GM21825 (cell line): ENCODE data around the gene DPP9.
"Not testable (repeated sequence)": the region's sequence is repeated elsewhere in the genome, so short reads cannot be mapped to it uniquely, and the experiment has no call there.

Experiments
- ATAC-seq: cut with Tn5 transposase; IDR thresholded peaks from one replicate; pipeline ENCODE4 v1.9.1; 2021; ENCODE audit warnings: mild to moderate bottlenecking, moderate library complexity; ENCODE audit not compliant: unreplicated experiment

DPP9 gene

DNA sequence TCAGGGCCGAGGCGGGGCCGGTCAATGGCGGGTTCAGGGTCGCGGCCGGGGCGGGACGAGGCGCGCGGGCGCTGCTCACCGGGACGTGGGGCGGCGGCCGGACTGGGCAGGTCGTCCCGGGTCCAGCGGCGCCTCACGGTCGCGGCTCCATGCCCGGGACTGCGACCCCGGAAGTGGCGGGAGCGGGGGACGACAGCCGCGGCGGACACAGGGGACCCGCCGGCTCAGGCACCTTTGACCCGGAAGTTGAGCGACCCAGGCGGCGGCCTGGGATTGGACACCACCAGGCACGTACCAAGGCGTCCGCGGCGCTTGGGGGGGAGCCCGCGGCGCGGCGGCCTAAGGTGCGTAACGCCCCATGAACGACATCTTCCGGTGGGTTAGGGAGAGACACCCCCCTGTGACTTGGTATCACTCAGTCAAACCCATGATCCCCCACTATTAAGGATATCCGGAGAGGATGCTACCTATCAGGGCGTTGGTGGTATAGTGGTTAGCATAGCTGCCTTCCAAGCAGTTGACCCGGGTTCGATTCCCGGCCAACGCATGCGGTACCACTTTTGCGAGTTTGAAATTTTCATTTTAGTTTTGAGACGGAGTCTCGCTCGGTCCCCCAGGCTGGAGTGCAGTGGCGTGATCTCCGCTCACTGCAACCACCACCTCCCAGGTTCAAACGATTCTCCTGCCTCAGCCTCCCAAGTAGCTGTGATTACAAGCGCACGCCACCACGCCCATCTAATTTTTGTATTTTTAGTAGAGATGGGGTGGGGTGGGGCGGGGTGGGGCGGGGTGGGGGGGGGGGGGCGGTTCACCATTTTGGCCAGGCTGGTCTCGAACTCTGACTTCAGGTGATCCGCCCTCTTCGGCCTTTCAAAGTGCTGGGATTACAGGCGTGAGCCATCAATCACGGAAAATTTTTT, at the start of gene DPP9:
DPP9 (minus strand) TSS at position 248 of the 920 bp plus-strand sequence. CDS start 3,936 bp downstream, outside the sequence.
- ATAC-seq = peak; percentile 87

DNA sequence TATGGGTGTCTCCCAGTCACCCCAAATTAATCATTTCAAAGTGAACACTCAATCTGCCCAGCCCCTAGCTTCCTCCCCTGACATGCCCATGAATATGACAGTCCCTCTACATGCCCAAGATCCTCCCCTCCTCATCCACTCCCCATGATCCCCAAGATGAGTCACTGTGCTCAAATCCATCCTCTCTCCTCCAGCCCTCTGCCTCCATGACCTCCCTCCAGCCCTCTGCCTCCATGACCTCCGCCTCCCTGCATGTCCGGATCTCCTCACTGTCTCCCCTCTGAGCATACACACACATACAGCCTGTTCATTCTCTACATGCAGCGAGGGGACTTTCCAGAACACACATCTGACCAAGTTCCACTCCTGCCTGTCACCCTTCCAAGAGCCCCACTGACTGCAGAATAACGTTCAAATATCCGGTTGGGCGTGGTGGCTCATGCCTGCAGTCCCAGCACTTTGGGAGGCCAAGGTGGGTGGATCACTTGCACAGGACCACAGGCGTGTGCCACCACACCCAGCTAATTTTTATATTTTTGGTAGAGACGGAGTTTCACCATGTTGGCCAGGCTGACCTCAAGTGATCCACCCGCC, 49.5 kb upstream of the DPP9 start:
- no peak for ATAC-seq

DNA sequence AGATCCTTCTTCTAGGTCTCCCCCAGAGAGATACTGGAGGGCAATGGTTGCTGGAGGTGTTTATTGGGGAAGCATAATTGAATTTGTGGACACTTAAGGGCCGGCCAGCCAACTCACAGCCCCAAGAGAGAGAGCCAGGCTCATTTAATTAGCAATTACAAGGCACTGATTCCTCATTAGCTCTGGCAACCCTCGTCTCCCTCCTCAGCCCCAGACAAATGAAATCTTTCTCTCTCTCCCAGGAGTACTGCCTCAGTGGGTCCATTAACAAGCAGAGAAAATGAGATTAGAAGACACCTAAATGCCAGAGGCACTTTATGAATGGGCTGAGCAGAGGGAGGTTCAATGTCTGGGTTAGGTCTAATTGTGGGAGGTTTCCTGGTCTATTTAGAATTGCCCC, 48.9 kb upstream of the DPP9 start:
- no peak for ATAC-seq

DNA sequence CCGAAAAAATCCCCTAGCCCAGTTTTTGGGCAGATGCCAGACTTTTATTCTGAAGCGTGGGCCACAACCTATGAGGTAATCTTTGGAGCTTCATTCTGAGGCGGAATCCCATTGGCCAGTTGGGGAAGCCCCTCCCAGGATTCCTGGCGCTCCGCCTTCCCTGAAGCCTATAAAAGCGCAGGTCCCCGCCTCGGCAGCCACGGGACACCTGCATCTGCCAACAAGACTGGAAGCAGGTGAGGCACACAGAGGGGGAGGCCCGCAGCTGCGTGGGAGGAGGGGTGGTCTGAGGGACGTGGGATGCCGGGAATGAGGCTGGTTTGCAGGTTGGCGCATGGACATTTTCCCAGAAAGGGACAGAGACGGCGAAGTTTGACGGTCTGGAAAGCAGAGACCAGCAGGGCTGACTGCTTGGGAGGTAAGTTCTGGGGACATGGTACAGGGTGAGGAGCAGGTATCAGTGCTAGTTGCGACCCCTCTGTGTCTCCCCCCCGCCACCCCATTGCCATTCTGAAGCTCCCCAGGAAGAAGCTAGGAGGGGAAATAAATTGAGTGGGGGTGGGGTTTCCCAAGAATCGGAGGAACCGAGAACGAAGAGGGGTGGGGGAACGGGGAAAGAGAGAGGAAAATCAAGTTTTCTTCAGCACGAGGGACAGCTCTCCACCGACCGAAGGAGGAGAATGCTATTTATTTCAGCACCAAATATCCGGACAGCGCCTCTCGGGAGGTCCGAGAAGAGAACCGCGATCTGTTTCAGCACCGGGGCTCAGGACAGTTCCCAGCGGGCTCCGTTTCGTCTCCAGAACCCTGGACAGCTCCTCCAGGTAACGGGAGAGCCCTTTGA, 45.5 kb upstream of the DPP9 start:
- no peak for ATAC-seq

DNA sequence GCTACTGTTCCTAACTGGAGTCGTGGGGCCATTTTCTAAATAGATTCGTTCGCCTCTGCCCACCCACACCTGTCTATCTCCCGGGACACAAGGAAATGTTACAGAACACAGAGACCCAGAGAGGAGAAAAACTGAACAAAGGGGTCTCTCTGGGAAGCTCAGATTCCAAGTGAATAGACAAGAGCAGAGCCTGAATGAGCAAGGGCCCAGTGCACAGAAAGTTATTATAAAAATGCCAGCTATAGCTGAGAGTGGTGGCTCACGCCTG, 40.7 kb upstream of the DPP9 start:
- no peak for ATAC-seq

DNA sequence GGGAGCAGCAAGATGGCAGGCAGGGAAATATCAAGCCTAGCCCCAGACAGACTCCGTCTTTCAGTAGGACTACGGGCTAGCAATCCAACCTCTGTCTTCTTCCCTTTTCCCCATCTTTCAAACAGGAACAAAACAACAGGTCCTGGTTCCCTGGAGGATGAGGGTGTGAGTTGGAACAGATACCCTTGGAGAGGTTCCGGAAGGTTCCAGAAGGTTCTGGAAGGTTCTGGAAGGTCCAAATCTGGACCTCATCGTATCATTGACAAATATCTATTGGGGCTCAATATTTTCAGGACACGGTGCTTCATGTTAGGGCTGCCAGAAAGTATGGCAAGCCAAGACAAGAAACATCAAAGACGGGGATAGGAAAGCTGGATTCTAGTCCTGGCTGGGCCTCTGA, 39.4 kb upstream of the DPP9 start:
- no peak for ATAC-seq

DNA sequence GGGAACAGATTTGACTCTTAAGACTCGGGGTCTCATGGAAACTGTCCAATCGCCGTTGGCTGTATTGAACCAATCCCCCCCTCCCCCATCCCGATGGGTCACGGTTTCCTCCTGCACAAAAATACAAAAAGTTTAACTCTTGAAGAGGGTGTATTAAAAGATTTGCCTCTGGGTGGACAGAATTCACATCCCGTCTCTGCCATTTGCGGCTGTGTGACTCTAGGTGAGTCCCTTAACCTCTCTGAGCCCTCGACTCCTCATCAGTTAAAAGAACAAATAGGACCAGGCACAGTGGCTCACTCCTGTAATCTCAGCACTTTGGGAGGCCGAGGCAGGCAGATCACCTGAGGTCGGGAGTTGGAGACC, 36.6 kb upstream of the DPP9 start:
- no peak for ATAC-seq

DNA sequence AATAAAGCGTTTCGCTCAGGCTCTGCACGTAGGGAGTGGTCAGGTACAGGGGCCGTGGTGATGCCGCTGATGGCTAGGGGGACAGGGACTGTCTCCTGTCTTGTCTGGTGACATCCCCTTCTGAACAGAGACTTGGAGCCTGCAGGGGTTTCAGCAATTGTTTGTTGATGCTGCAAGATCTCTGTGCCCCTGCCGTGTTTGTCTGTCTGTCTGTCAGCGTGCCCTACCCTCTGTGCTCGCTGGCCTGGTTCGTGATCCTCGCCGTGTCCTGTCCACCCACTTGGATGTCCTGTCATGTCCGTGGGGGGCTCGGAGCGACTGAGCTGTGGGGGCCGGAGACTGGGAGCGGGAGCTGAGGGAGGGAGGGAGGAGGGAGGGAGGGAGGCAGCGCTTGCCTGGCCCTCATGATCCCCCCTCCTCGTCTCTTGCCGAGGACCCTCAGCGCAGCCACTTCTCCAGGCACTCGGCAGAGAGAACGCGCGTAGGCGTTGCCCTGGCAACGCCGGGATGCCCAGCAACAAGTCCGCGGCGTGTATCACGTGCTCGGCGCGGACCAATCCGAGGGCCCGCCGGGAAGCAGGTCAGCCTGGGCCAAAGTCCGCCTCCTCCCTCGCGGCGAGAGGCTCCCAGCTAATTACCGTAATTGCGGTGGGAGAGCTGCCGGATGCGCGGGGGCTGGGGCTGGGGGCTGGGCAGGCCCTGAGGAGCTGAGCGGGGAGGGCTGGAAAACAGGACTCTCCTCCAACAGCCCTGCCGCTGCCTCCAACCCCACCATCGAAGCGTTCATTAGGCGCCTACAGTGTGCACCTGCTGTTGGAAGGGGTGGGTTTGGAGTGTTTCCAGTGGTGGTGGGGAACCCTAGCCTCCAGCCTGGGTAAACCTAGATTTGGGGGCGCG, 36.0 kb upstream of the DPP9 start:
- ATAC-seq = no peak

DNA sequence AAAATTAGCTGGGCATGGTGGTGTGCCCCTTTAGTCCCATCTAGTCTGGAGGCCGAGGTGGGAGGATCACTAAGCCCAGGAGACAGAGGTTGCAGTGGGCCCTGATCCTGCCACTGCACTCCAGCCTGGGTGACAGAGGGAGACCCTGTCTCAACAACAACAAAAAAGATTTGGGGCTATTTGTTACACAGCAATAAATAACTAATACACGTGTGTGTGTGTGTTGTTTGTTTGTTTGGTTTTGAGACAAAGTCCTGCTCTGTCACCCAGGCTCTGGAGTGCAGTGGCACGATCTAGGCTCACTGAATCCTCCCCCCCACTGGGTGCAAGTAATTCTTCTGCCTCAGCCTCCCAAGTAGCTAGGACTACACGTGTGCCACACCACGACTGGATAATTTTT, 35.0 kb upstream of the DPP9 start:
- ATAC-seq = no peak

DNA sequence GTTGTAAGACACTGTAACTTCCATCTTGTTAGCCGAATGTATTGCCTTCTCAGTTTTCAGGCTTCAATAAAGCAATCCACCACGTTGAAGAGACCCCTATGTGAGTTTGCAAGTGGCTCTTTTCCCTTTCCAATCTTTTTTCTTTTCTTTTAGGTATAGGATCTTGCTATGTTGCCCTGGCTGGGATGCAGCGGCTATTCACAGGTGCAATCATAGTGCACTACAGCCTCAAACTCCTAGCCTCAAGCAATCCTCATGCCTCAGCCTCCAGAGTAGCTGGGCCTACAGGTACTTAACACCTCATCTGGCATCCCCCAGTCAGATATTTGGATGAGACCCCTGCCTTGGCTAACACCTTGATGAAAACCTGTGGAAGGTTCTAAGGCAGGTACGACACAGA, 34.4 kb upstream of the DPP9 start:
- no peak for ATAC-seq

DNA sequence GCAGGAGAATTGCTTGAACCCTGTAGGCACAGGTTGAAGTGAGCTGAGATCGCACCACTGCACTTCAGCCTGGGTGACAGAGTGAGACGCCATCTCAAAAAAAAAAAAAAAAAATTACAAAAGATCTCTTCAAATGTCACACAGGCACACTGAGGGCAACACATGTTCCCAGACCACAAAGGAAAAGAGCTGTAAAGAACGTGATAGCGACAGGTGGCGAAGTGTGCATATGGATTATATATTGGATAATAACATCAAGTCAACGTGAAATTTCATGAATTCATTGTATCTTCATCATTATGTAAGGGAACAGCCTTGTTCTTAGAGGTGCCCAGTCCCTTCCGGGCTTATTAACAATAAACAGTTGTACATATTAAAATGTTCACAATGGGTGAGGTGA, 31.8 kb upstream of the DPP9 start:
- no peak for ATAC-seq

DNA sequence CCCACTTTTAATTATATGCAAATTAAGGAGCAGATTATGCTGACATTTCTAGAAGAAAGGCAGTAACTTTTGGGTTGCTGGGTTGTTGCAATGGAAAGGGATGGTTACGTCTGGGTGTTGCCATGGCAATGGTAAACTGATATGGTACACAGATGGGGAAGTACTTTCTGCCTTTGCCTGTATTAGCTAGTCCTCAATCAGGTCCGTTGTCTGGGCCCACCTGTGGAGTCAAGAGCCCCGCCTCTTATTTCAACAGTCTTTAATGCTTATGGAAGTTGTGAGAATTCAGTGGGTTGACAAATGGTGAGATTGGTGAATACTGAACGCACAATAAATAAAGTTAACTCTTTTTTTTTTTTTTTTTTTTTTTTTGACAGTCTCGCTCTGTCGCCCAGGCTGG, 30.6 kb upstream of the DPP9 start:
- ATAC-seq = no peak

DNA sequence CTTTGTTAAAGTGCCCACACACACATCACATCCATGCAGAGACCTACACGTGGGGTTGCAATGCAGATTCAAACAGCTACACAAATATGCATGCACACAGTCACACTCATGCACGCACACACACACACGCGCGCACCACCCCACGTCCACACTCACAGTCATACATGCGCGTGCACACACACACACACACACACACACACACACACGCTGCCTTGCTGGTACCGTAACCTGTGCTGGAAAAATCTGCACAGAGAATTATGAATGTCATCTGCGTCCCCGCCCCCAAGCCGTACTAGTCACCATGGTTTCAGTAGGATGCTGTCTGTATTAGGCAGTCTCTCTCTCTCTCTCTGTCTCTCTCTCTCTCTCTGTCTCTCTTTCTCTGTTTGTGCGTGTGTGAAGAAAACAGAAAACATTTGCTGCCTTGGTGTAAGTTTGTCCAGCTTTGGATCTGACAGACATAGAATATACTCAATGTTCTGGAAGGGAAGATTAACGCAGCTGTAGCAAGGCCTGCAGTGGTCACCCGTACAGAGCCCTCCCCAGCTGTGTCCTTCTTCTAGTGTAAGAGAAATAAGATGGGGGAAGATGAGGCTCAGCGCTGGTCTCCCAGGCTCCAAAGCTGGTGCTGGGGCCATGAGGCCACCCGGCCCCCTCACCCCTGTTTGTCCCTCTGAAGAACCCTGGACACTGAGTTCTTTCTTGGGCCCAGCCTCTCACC, 26.4 kb upstream of the DPP9 start:
- ATAC-seq = no peak

DNA sequence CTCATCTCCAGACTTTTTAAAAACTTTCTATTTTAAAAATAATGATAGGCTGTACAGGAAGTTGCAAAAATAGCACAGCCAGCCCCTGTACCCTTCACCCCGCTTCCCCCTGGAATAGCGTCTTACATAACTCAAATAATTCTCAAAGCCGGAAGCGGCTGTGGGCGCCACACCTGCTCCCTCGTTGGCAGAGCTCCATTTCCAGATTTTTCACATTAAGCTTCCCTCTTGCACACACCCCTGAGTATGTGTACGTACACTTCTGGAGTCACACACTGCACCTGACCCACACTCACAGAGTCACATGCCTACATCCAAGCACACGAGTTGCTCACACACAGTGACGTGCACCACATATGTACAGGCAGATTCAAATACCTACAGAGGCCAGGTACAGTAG, 24.9 kb upstream of the DPP9 start:
- no peak for ATAC-seq

DNA sequence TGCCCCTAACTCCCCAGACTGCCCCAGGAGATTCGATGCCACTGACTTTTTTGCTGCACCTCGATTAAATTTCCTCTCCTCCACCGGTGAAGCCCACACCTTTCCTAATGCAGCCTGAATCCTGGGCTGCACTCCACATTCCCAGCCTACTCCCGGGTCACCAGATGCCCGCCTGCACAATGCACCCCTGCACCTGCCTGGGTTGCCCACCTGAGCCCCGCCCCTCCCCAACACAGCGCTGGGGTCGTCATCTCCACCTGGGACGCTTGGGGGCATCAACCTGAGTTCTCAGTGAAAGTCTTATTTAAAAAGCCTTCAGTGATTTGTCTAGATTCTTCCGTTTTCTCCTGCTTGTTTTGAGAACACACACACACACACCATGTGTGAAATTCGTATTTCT, 24.5 kb upstream of the DPP9 start:
- ATAC-seq = no peak

DNA sequence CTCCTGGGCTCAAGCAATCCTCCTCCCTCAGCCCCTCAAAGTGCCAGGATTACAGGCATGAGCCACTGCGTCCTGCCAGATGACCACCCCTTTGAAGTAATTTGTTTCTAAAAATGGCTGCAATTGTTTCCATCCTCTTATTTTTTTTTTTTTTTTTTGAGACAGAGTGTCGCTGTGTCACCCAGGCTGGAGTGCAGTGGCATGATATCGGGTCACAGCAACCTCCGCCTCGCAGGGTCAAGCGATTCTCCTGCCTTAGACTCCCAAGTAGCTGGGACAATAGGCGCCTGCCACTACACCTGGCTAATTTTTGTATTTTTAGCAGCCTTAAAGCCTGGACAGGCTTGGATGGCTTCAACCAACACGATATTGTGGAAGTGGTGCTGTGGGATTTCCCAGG, 22.3 kb upstream of the DPP9 start:
- ATAC-seq = no peak

DNA sequence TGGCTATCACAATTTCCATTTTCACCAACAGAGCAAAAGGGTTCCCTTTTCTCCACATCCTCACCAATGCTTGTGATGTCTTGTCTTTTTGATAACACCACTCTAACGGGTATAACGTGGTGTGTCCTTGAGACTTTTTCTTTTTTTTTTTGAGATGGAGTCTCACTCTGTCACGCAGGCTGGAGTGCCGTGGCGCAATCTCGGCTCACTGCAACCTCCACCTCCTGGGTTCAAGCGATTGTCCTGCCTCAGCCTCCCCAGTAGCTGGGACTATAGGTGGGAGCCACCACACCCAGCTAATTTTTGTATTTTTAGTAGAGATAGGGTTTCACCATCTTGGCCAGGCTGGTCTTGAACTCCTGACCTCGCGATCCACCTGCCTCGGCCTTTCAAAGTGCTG, 21.5 kb upstream of the DPP9 start:
- not testable (repeated sequence) for ATAC-seq

DNA sequence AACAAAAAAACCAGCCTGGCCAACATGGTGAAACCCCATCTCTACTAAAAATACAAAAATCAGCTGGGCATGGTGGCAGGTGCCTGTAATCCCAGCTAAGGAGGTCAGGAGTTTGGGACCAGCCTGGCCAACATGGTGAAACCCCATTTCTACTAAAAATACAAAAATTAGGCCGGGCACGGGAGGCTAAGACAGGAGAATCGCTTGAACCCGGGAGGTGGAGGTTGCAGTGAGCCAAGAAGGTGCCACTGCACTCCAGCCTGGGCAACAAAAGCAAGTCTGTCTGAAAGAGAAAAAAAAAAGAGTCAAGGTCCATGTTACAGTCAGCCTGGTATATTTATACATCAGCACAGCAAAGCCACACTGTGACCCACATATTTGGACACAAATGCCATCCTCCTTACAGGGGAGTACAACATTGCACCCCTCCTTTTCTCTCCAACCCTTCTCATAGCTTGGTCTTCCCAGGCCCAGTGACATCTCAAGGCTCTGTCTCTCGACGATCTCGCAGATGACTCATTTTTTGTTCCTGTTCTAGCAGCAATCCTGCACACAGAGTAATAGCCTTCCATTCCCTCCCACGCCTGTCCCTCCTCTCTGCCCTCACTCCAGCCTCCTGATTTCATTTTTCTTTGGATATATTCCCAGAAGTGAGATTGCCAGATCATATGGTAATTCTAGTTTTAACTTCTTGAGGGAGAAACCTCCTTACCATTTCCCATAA, 21.0 kb upstream of the DPP9 start:
- ATAC-seq = no peak
